ENCODE results near the gene MAGOHB. TPM values are rescaled to one million over a fixed set of nuclear protein-coding genes. Genes with fewer than 3 reads are reported as not detected.
A peak's percentile ranks its signal among the peaks of the same experiment; 100 is the strongest.
"Not testable (repeated sequence)": the region's sequence is repeated elsewhere in the genome, so short reads cannot be mapped to it uniquely, and the experiment has no call there.

Gene MAGOHB
- total and polyA plus RNA-seq, 4 experiments from 2014 or later: 19.3 to 58.2 (median 36.0) TPM

GRCh38 chr12:10595881-10596280, 17.5 kb downstream of the MAGOHB start:
- no peak for DNase-seq
- intact Hi-C loops (cut with micrococcal nuclease): no loop called here
- no peaks in the 10 kb centered on the region for H3K4me1 ChIP-seq (ENCODE audit: insufficient read depth, low read length)
- Mint-ChIP-seq H3K9me3 (no peaks in the 10 kb centered on the region), H3K4me3 (no peak overlapping the region), H3K4me1 (no peaks in the 10 kb centered on the region), H3K36me3 (peaks cover 27 to 42% of the 10 kb centered on the region in 2 donors), H3K27me3 (no peaks in the 10 kb centered on the region), H3K27ac (peak overlapping the region in 1 of 7 donors; percentile 13)
- ChIA-PET POLR2A (ENCODE audit: partially characterized antibody) (no interaction called here), CTCF (ENCODE audit: partially characterized antibody) (no interaction called here)
- no peaks in the 10 kb centered on the region for H3K27me3 ChIP-seq (ENCODE audit: insufficient read depth, low read length)
- H3K9me3 ChIP-seq (ENCODE audit: control insufficient read depth in 1 of 2, low read length in 2 of 2): no peaks in the 10 kb centered on the region
- H3K36me3 ChIP-seq (ENCODE audit: insufficient read depth, low read length): no peaks in the 10 kb centered on the region
- no peak overlapping the region for H3K27ac ChIP-seq (ENCODE audit: low read depth, low read length)
- H3K4me3 ChIP-seq (ENCODE audit: low read length in 2 of 2): no peak overlapping the region

GRCh38 chr12:10590966-10591365, 22.4 kb downstream of the MAGOHB start:
- Mint-ChIP-seq H3K9me3 (no peaks in the 10 kb centered on the region), H3K36me3 (peaks cover 19 to 41% of the 10 kb centered on the region in 2 donors), H3K4me1 (no peaks in the 10 kb centered on the region), H3K27ac (no peak overlapping the region), H3K27me3 (no peaks in the 10 kb centered on the region), H3K4me3 (no peak overlapping the region)
- no peak overlapping the region for H3K4me3 ChIP-seq (ENCODE audit: low read length in 2 of 2)
- no peak for DNase-seq
- ChIA-PET CTCF (ENCODE audit: partially characterized antibody) (no interaction called here), POLR2A (ENCODE audit: partially characterized antibody) (no interaction called here)
- H3K27ac ChIP-seq (ENCODE audit: low read depth, low read length): no peak overlapping the region
- intact Hi-C loops (cut with micrococcal nuclease): no loop called here
- H3K4me1 ChIP-seq (ENCODE audit: insufficient read depth, low read length): no peaks in the 10 kb centered on the region
- no peaks in the 10 kb centered on the region for H3K36me3 ChIP-seq (ENCODE audit: insufficient read depth, low read length)
- no peaks in the 10 kb centered on the region for H3K27me3 ChIP-seq (ENCODE audit: insufficient read depth, low read length)
- H3K9me3 ChIP-seq (ENCODE audit: control insufficient read depth in 1 of 2, low read length in 2 of 2): no peaks in the 10 kb centered on the region

GRCh38 chr12:10584415-10584814, 29.0 kb downstream of the MAGOHB start:
- ChIA-PET POLR2A (ENCODE audit: partially characterized antibody) (no interaction called here), CTCF (ENCODE audit: partially characterized antibody) (no interaction called here)
- intact Hi-C loops (cut with micrococcal nuclease): no loop called here
- Mint-ChIP-seq H3K9me3 (peaks cover 0 to 13% (median 0%) of the 10 kb centered on the region in 8 donors), H3K4me1 (no peaks in the 10 kb centered on the region), H3K27ac (no peak overlapping the region), H3K36me3 (peaks cover 24 to 35% of the 10 kb centered on the region in 2 donors), H3K4me3 (no peak overlapping the region), H3K27me3 (no peaks in the 10 kb centered on the region)
- DNase-seq: no peak
- no peak overlapping the region for H3K27ac ChIP-seq (ENCODE audit: low read depth, low read length)
- H3K9me3 ChIP-seq (ENCODE audit: control insufficient read depth in 1 of 2, low read length in 2 of 2): no peaks in the 10 kb centered on the region
- H3K36me3 ChIP-seq (ENCODE audit: insufficient read depth, low read length): no peaks in the 10 kb centered on the region
- H3K4me3 ChIP-seq (ENCODE audit: low read length in 2 of 2): no peak overlapping the region
- H3K27me3 ChIP-seq (ENCODE audit: insufficient read depth, low read length): no peaks in the 10 kb centered on the region
- H3K4me1 ChIP-seq (ENCODE audit: insufficient read depth, low read length): no peaks in the 10 kb centered on the region

GRCh38 chr12:10582704-10583103, 30.7 kb downstream of the MAGOHB start:
- H3K36me3 Mint-ChIP-seq: peaks cover 16 to 35% of the 10 kb centered on the region in 2 donors
- no peak for DNase-seq
- H3K4me3 ChIP-seq (ENCODE audit: low read length in 2 of 2): no peak overlapping the region
- ChIA-PET CTCF (ENCODE audit: partially characterized antibody) (no interaction called here), POLR2A (ENCODE audit: partially characterized antibody) (no interaction called here)
- H3K4me3 Mint-ChIP-seq: no peak overlapping the region
- no peaks in the 10 kb centered on the region for H3K36me3 ChIP-seq (ENCODE audit: insufficient read depth, low read length)
- no peaks in the 10 kb centered on the region for H3K4me1 ChIP-seq (ENCODE audit: insufficient read depth, low read length)
- H3K27me3 ChIP-seq (ENCODE audit: insufficient read depth, low read length): no peaks in the 10 kb centered on the region
- no peaks in the 10 kb centered on the region for H3K27me3 Mint-ChIP-seq
- peaks cover 0 to 13% (median 0%) of the 10 kb centered on the region in 8 donors for H3K9me3 Mint-ChIP-seq
- H3K9me3 ChIP-seq (ENCODE audit: control insufficient read depth in 1 of 2, low read length in 2 of 2): no peaks in the 10 kb centered on the region
- H3K27ac ChIP-seq (ENCODE audit: low read depth, low read length): no peak overlapping the region
- intact Hi-C loops (cut with micrococcal nuclease): no loop called here
- H3K27ac Mint-ChIP-seq: no peak overlapping the region
- no peaks in the 10 kb centered on the region for H3K4me1 Mint-ChIP-seq

GRCh38 chr12:10582133-10582532, 31.3 kb downstream of the MAGOHB start:
- H3K4me3 Mint-ChIP-seq; H3K4me1 Mint-ChIP-seq; H3K4me1 ChIP-seq (ENCODE audit: insufficient read depth, low read length); POLR2A ChIA-PET (ENCODE audit: partially characterized antibody); intact Hi-C loops (cut with micrococcal nuclease); H3K27me3 ChIP-seq (ENCODE audit: insufficient read depth, low read length); DNase-seq; H3K27ac Mint-ChIP-seq; H3K9me3 ChIP-seq (ENCODE audit: control insufficient read depth in 1 of 2, low read length in 2 of 2); H3K27ac ChIP-seq (ENCODE audit: low read depth, low read length); CTCF ChIA-PET (ENCODE audit: partially characterized antibody); H3K36me3 ChIP-seq (ENCODE audit: insufficient read depth, low read length); H3K4me3 ChIP-seq (ENCODE audit: low read length in 2 of 2); H3K27me3 Mint-ChIP-seq: not testable (repeated sequence)
- Mint-ChIP-seq H3K9me3 (peaks cover 0 to 13% (median 0%) of the 10 kb centered on the region in 8 donors), H3K36me3 (peaks cover 11 to 30% of the 10 kb centered on the region in 2 donors)

DNA sequence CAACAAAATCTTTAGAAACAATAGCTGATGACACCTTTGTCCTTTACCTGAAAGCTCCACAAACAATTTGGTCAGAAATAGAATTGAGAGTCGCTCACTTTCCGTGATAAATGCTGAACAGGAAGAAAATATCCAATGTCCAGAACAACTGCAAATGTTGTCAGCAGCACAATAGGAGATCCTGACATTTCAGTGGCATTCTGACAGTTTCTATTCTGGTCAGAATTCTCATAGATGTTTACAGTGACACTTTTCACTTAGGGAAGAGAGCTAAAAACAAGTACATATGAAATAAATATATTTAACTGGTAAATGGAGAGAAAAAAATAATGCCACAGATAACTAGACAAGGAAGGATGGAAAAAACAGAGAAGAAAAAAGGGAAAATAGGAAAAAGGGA, 39.1 kb downstream of the MAGOHB start:
- Mint-ChIP-seq H3K27me3 (peaks cover 6 to 11% of the 10 kb centered on the region in 2 donors), H3K4me1 (no peaks in the 10 kb centered on the region), H3K36me3 (no peaks in the 10 kb centered on the region), H3K27ac (no peak overlapping the region), H3K4me3 (no peak overlapping the region), H3K9me3 (no peaks in the 10 kb centered on the region)
- no peak for DNase-seq
- POLR2A ChIA-PET (ENCODE audit: partially characterized antibody): no interaction called here
- intact Hi-C loops (cut with micrococcal nuclease): no loop called here
- Histone ChIP-seq H3K27me3 (ENCODE audit: insufficient read depth, low read length) (no peaks in the 10 kb centered on the region), H3K4me1 (ENCODE audit: insufficient read depth, low read length) (no peaks in the 10 kb centered on the region), H3K4me3 (ENCODE audit: low read length in 2 of 2) (no peak overlapping the region), H3K27ac (ENCODE audit: low read depth, low read length) (no peak overlapping the region), H3K9me3 (ENCODE audit: control insufficient read depth in 1 of 2, low read length in 2 of 2) (no peaks in the 10 kb centered on the region), H3K36me3 (ENCODE audit: insufficient read depth, low read length) (no peaks in the 10 kb centered on the region)
- CTCF ChIA-PET (ENCODE audit: partially characterized antibody): interaction anchor here (2.0 kb wide), 1 partner anchor 10 kb away, joined by 6 read pairs; no protein-coding TSS in a partner anchor

- POLR2A ChIA-PET (ENCODE audit: partially characterized antibody); intact Hi-C loops (cut with micrococcal nuclease); H3K4me3 ChIP-seq (ENCODE audit: low read length in 2 of 2); H3K4me1 Mint-ChIP-seq; H3K27ac Mint-ChIP-seq; DNase-seq; H3K9me3 ChIP-seq (ENCODE audit: control insufficient read depth in 1 of 2, low read length in 2 of 2); H3K36me3 ChIP-seq (ENCODE audit: insufficient read depth, low read length); H3K4me1 ChIP-seq (ENCODE audit: insufficient read depth, low read length); H3K27ac ChIP-seq (ENCODE audit: low read depth, low read length); H3K4me3 Mint-ChIP-seq; H3K36me3 Mint-ChIP-seq; H3K9me3 Mint-ChIP-seq; H3K27me3 ChIP-seq (ENCODE audit: insufficient read depth, low read length): not testable (repeated sequence)
- peaks cover 7 to 19% of the 10 kb centered on the region in 2 donors for H3K27me3 Mint-ChIP-seq
- CTCF ChIA-PET (ENCODE audit: partially characterized antibody): interaction anchor here (1.6 kb wide), 1 partner anchor 14 kb away, joined by 3 read pairs; no protein-coding TSS in a partner anchor
These were observed 41.4 kb downstream of the MAGOHB start for GRCh38 chr12:10572021-10572490.

- Mint-ChIP-seq H3K4me3 (peak overlapping the region in 1 of 8 donors; percentile 7), H3K9me3 (no peaks in the 10 kb centered on the region), H3K27ac (no peak overlapping the region), H3K4me1 (no peaks in the 10 kb centered on the region), H3K27me3 (peaks cover 7 to 19% of the 10 kb centered on the region in 2 donors), H3K36me3 (no peaks in the 10 kb centered on the region)
- Histone ChIP-seq H3K9me3 (ENCODE audit: control insufficient read depth in 1 of 2, low read length in 2 of 2) (no peaks in the 10 kb centered on the region), H3K36me3 (ENCODE audit: insufficient read depth, low read length) (no peaks in the 10 kb centered on the region), H3K27me3 (ENCODE audit: insufficient read depth, low read length) (no peaks in the 10 kb centered on the region), H3K4me1 (ENCODE audit: insufficient read depth, low read length) (no peaks in the 10 kb centered on the region), H3K4me3 (ENCODE audit: low read length in 2 of 2) (no peak overlapping the region), H3K27ac (ENCODE audit: low read depth, low read length) (no peak overlapping the region)
- intact Hi-C loops (cut with micrococcal nuclease): no loop called here
- no peak for DNase-seq
- POLR2A ChIA-PET (ENCODE audit: partially characterized antibody): no interaction called here
- CTCF ChIA-PET (ENCODE audit: partially characterized antibody): interaction anchor here (1.1 kb wide), 1 partner anchor 9 kb away, joined by 4 read pairs; no protein-coding TSS in a partner anchor
These were observed 42.3 kb downstream of the MAGOHB start for GRCh38 chr12:10571141-10571540.

Data from CD4-positive, alpha-beta memory T cell (primary cell).